LNCaP clone FGC (cell line): Measurements from ENCODE around the gene ATG14.

Experiments
- DNase-seq: peaks from one replicate; pipeline ENCODE4 v3.0.0-alpha.2; 2011; ENCODE audit warnings: low read depth
- H3K4me3 ChIP-seq: 2 replicates; pipeline ENCODE4 v1.5.1; 2011; ENCODE audit warnings: mild to moderate bottlenecking, low read depth, low read length, control low read depth
- TF ChIP-seq, protein P1 (sequence below): IDR thresholded peaks from 2 replicates; pipeline ENCODE4 v1.5.1; 2012; ENCODE audit warnings: mild to moderate bottlenecking; ENCODE audit not compliant: control insufficient read depth, insufficient read depth; ENCODE audit errors: extremely low read depth

Gene ATG14

DNA sequence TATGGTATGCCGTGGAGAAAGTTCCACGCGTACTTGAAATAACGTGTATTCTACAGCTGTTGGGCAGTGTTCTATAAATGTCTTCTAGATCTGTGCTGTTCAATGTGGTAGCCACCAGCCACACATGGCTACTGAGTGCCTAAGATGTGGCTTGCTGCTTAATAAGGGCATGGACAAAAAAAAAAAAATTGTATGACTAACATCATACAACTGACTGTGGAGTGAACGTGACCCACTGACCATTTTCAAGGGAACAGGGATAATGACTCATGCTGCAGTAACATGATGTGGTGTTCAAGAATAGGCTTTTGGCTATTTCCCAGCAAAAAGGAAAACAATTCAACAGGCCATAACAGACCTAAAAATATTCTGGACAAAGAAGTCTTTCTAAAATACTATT, 13.0 kb downstream of the ATG14 start:
- TF ChIP-seq, protein P1, sequence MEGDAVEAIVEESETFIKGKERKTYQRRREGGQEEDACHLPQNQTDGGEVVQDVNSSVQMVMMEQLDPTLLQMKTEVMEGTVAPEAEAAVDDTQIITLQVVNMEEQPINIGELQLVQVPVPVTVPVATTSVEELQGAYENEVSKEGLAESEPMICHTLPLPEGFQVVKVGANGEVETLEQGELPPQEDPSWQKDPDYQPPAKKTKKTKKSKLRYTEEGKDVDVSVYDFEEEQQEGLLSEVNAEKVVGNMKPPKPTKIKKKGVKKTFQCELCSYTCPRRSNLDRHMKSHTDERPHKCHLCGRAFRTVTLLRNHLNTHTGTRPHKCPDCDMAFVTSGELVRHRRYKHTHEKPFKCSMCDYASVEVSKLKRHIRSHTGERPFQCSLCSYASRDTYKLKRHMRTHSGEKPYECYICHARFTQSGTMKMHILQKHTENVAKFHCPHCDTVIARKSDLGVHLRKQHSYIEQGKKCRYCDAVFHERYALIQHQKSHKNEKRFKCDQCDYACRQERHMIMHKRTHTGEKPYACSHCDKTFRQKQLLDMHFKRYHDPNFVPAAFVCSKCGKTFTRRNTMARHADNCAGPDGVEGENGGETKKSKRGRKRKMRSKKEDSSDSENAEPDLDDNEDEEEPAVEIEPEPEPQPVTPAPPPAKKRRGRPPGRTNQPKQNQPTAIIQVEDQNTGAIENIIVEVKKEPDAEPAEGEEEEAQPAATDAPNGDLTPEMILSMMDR, result no peak
- no peak overlapping the region for H3K4me3 ChIP-seq
- no peak for DNase-seq

GRCh38 chr14:55389330-55389729, 22.3 kb downstream of the ATG14 start:
- DNase-seq, result no peak
- TF ChIP-seq, protein P1, result no peak
- H3K4me3 ChIP-seq, result no peak overlapping the region

DNA sequence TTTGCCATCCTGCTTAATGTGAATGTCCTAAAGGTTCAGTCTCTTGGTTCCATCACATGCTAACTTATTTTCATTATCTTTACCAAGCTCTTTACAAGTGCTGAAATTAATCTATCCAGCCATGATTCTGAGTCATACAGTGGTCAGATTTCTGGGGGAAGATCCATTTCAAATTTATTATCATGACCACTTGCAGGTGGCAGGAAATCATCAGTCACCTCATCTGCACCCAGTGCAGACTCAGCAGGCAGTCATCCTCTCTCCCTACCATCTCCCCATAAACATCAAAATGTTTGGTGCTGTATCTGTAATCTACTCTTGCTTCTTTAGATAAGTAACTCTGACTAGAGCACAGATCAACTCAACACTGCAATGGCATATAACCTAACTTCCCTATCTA, 23.5 kb downstream of the ATG14 start:
- no peak overlapping the region for H3K4me3 ChIP-seq
- TF ChIP-seq, protein P1, result no peak
- no peak for DNase-seq

GRCh38 chr14:55387121-55387520, 24.5 kb downstream of the ATG14 start:
- no peak for DNase-seq
- TF ChIP-seq, protein P1, result no peak
- no peak overlapping the region for H3K4me3 ChIP-seq

DNA sequence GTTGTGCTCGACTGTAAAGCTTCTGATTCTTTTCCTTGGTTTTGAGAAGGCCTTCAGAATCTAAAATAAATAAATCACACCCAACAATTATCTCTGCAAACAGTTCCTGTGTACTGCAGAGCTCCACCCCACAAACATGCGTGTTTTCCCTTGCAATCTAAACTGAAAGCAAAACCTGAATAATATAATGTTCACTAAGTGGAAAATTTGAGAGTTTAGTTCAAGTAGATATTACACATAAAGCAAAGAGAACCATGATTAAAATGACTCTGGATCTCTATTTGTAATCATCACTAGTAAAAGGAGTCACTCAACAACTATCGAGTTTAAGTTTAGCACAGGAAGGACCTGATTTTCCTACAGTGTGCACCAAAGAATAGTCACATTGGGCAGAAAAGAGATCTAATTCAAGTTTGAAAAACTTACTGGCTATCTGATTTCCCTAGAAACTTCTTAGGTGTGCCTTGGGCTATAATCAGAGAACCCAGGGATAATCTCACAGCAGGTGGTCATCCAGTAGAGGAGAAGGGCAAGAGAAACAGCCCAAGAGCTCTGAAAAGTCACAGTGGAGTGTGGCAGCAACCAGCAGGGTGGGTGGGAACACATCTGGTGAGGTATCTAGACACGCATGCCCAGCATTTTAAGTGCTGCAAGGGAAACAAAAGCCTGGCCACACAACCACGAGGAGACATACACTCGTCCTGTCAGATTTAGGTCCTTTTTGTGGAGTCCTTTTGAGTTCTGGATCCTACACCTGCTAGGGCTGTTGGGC, 25.4 kb downstream of the ATG14 start:
- TF ChIP-seq, protein P1, result no peak
- no peak for DNase-seq
- no peak overlapping the region for H3K4me3 ChIP-seq

GRCh38 chr14:55384536-55384935, 27.1 kb downstream of the ATG14 start:
- TF ChIP-seq, protein P1, result no peak
- no peak overlapping the region for H3K4me3 ChIP-seq
- no peak for DNase-seq
